K562 (cell line): ENCODE data around the gene ERGIC3. TPM values are rescaled to one million over a fixed set of nuclear protein-coding genes. Genes with fewer than 3 reads are reported as not detected.

ENCODE experiments used
- ATAC-seq: fragments of 200-7000 bp; cut with Tn5 transposase; 3 replicates; pipeline ENCODE4 v1.9.1; 2020; ENCODE audit warnings: moderate library complexity
- BruUV-seq: library from RNA; stranded (reverse); fragments of 400-500 nt; replicated peaks from 2 replicates; lab custom pipeline; 2021; lab: Mats Ljungman, UMichigan
- CTCF ChIA-PET: fragments of 300-600 bp; formaldehyde crosslinking; extraction: SDS; loops from one replicate; lab custom pipeline; 2021; ENCODE audit warnings: low intra/inter-chr PET ratio; lab: Yijun Ruan, JAX
- POLR2A ChIA-PET: fragments of 300-600, 350-650 bp; sonication (Branson Sonifier 250); formaldehyde crosslinking; extraction: SDS; loops from one replicate; lab custom pipeline; 2021; ENCODE audit warnings: antibody characterized with exemption, inconsistent platforms; lab: Yijun Ruan, JAX
- DNase-seq, 4 experiments: peaks; one replicate each; pipeline versions ENCODE4 v3.0.0 to v3.0.0-alpha.2; 2011 to 2018; ENCODE audit warnings: low spot score in 3 of 4, mixed read lengths in 3 of 4; ENCODE audit errors: extremely low read depth in 1 of 4
- FAIRE-seq: peaks from 2 replicates; lab custom pipeline; 2011; peaks lifted over from hg19 to GRCh38; lab: Jason Lieb, UNC
- H2AFZ ChIP-seq: 2 replicates; pipeline ENCODE4 v1.6.0; 2011; ENCODE audit warnings: low read depth, low read length, control low read depth, inconsistent platforms
- H3K27ac ChIP-seq: fragments of 200-600 bp; 3 replicates; pipeline ENCODE4 v1.8.0; 2011; ENCODE audit warnings: low read depth, mild to moderate bottlenecking, control low read depth, inconsistent platforms, low read length, moderate library complexity, mixed read lengths; ENCODE audit errors: extremely low read depth
- H3K27me3 ChIP-seq, 2 experiments: fragments of 300-600 bp in 1 of 2; 2 replicates in 1 of 2; 3 replicates in 1 of 2; pipeline versions ENCODE4 v1.6.0 to v1.8.0; 2011; ENCODE audit warnings: inconsistent platforms in 2 of 2, low read length in 2 of 2, mild to moderate bottlenecking in 1 of 2, mixed read lengths in 1 of 2, moderate library complexity in 1 of 2; ENCODE audit not compliant: control insufficient read depth in 2 of 2, insufficient read depth in 2 of 2
- H3K36me3 ChIP-seq: fragments of 300-600 bp; 3 replicates; pipeline ENCODE4 v1.8.0; 2011; ENCODE audit warnings: mild to moderate bottlenecking, low read length, inconsistent platforms; ENCODE audit not compliant: control insufficient read depth, insufficient read depth
- H3K4me1 ChIP-seq, 2 experiments: fragments of 200-600 bp in 1 of 2; replicated peaks in 1 of 2; 2 replicates in 1 of 2; 3 replicates in 1 of 2; pipeline versions ENCODE4 v1.5.1 to v1.8.0; 2011; ENCODE audit warnings: inconsistent platforms in 2 of 2, low read length in 2 of 2, mild to moderate bottlenecking in 1 of 2, mixed read lengths in 1 of 2, moderate library complexity in 1 of 2; ENCODE audit not compliant: control insufficient read depth in 2 of 2, insufficient read depth in 2 of 2
- H3K4me2 ChIP-seq: 2 replicates; pipeline ENCODE4 v1.6.1; 2011; ENCODE audit warnings: low read length, control low read depth, inconsistent platforms, mixed read lengths; ENCODE audit not compliant: insufficient read depth
- H3K4me3 ChIP-seq: fragments of 200-600 bp; sonication (generic), shearing (Covaris generic); 2 replicates; pipeline ENCODE4 v1.5.1; 2016; ENCODE audit warnings: control low read depth, inconsistent platforms
- H3K79me2 ChIP-seq: fragments of 200-600 bp; 3 replicates; pipeline ENCODE4 v1.8.0; 2011; ENCODE audit warnings: low read length, inconsistent platforms; ENCODE audit not compliant: control insufficient read depth, insufficient read depth
- H3K9ac ChIP-seq, 2 experiments: 2 replicates each; pipeline versions ENCODE4 v1.6.0 to v1.6.1; 2011; ENCODE audit warnings: low read depth in 2 of 2, low read length in 2 of 2, control low read depth in 1 of 2, inconsistent platforms in 1 of 2, mild to moderate bottlenecking in 1 of 2, mixed read lengths in 1 of 2; ENCODE audit not compliant: insufficient read depth in 1 of 2
- H3K9me1 ChIP-seq: one replicate; pipeline ENCODE4 v1.6.0; 2011; ENCODE audit warnings: inconsistent platforms, mild to moderate bottlenecking, low read length, moderate library complexity; ENCODE audit not compliant: control insufficient read depth, insufficient read depth
- H3K9me3 ChIP-seq: replicated peaks from 2 replicates; pipeline ENCODE4 v1.5.1; 2011; ENCODE audit warnings: low read depth, low read length, inconsistent platforms; ENCODE audit not compliant: control insufficient read depth, insufficient read depth
- H4K20me1 ChIP-seq: replicated peaks from 2 replicates; pipeline ENCODE4 v1.6.1; 2011; ENCODE audit warnings: low read length, inconsistent platforms, mixed read lengths; ENCODE audit not compliant: control insufficient read depth, insufficient read depth
- CEBPB ChIP-seq: fragments of 450-650 bp; IDR thresholded peaks from 2 replicates; pipeline ENCODE4 v1.6.1; 2016; ENCODE audit warnings: missing genetic modification characterization, missing compliant biosample characterization
- SMAD2 ChIP-seq: fragments of 150-350 bp; IDR thresholded peaks from 2 replicates; pipeline ENCODE4 v1.6.1; 2014; ENCODE audit warnings: low read depth, mild to moderate bottlenecking, low read length
- WGBS: fragments of 100-300 bp; shearing (Covaris generic); methylation state at CpG from one replicate; pipeline ENCODE4 v1.1.6; 2016; ENCODE audit warnings: low coverage, mixed read lengths; ENCODE audit not compliant: insufficient coverage; ENCODE audit errors: missing lambda C conversion rate; 5-methylcytosine and 5-hydroxymethylcytosine counted together
- in situ Hi-C: fragments of 300-500 bp; cut with MboI; formaldehyde crosslinking; loops from 4 replicates; pipeline ENCODE4 v1.15.0; 2018; ENCODE audit warnings: inconsistent platforms, mixed read lengths
- intact Hi-C: fragments of 100-400 bp; cut with micrococcal nuclease; formaldehyde crosslinking; loops from 2 replicates; pipeline ENCODE4 v1.14.2; 2022
- polyA plus RNA-seq, 8 experiments: library from polyadenylated mRNA; depleted of rRNA in 4 of 8; stranded (reverse) in 5 of 8; unstranded in 3 of 8; fragments of >200 nt; fragmentation: Nextera tagmentation in 2 of 8; fragmentation: Illumina TruSeq in 1 of 8; extraction: Ambion mirVana in 2 of 8; extraction: Trizol in 1 of 8; gene quantifications; 2 replicates each; pipeline versions ENCODE4 v1.2.1 to v1.2.3, GENCODE V29; 2011 to 2014; ENCODE audit warnings: inconsistent platforms in 1 of 8, missing spikeins in 1 of 8
- total RNA-seq, 7 experiments: library from RNA; depleted of rRNA in 6 of 7; stranded (reverse); fragments of >200 nt in 6 of 7; fragmentation: Illumina TruSeq in 2 of 7; extraction: Trizol in 2 of 7; gene quantifications; 2 replicates each; pipeline versions ENCODE4 v1.2.1 to v1.2.3, GENCODE V29; 2011 to 2021; ENCODE audit warnings: low replicate concordance in 1 of 7
- TF ChIP-seq, protein P1 (sequence below): fragments of 450-650 bp; IDR thresholded peaks from 2 replicates; pipeline ENCODE4 v1.7.1; 2018; ENCODE audit warnings: mild to moderate bottlenecking, low read depth; ENCODE audit not compliant: partially characterized antibody
- TF ChIP-seq, protein P2 (sequence below): sonication (generic); formaldehyde crosslinking; IDR thresholded peaks from 2 replicates; pipeline ENCODE4 v1.8.0; 2022; ENCODE audit warnings: missing genetic modification reagents, mild to moderate bottlenecking, borderline replicate concordance

The ERGIC3 gene
- total and polyA plus RNA-seq, 9 of the 15 experiments (the other 6 are each of a cell fraction or from before 2014, with no cell fraction given): 121 to 278 (median 184) TPM

DNA sequence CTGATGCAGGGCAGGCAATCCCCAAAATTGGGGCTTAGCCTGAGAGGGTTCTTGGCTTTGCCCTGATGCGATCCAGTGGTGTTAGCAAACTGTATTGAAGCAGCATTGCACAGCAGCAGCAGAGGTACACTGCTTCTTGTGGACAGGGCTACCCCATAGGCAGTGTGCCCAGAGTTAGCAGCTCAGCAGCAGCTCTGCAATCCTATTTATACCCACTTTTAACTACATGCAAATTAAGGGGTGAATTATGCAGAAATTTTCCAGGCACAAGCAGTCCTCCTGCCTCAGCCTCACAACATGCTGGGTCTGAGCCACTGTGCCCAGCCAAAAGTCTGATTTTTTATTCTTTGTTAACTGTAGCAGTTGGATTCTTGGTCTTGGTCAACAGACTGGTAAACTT, 16.2 kb upstream of the ERGIC3 start (continued):
- TF ChIP-seq, protein P1, sequence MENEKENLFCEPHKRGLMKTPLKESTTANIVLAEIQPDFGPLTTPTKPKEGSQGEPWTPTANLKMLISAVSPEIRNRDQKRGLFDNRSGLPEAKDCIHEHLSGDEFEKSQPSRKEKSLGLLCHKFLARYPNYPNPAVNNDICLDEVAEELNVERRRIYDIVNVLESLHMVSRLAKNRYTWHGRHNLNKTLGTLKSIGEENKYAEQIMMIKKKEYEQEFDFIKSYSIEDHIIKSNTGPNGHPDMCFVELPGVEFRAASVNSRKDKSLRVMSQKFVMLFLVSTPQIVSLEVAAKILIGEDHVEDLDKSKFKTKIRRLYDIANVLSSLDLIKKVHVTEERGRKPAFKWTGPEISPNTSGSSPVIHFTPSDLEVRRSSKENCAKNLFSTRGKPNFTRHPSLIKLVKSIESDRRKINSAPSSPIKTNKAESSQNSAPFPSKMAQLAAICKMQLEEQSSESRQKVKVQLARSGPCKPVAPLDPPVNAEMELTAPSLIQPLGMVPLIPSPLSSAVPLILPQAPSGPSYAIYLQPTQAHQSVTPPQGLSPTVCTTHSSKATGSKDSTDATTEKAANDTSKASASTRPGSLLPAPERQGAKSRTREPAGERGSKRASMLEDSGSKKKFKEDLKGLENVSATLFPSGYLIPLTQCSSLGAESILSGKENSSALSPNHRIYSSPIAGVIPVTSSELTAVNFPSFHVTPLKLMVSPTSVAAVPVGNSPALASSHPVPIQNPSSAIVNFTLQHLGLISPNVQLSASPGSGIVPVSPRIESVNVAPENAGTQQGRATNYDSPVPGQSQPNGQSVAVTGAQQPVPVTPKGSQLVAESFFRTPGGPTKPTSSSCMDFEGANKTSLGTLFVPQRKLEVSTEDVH: no peak
- TF ChIP-seq SMAD2: no peak

DNA sequence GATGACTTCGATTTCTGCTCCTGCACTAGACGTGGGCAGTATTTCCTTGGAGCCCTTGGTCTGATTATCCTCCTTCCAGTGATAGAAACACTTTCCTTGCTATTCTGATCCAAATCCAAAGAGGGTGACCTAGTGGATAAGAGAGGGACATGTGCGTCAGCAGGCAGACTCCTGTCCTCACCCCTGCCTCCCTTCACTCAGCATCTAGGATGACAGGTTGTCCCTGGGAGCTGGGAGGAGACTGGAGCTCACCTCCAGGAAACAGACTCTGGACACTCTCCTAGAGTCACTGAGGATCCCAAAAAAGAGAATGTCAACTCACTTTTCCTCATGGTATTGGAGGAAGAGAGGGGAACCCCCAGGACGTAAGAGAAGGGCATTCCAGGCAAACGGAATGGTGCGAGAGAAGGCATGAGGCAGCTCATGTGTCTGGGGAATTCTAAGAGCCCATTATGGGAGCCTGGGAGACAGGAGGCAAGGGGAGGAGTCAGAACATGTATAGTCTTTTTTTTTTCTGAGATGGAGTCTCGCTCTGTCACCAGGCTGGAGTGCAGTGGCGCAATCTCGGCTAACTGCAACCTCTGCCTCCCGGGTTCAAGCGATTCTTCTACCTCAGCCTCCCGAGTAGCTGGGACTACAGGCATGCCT, 14.6 kb upstream of the ERGIC3 start:
- peaks cover 0 to 4% of the 10 kb centered on the region in 2 experiments; a peak in 1 of 5 replicates for H3K4me1 ChIP-seq
- no peak overlapping the region for H3K4me3 ChIP-seq
- H3K9me1 ChIP-seq: no peaks in the 10 kb centered on the region
- ChIA-PET CTCF (no interaction called here), POLR2A (interaction anchor here (0.5 to 1.5 kb wide), 3 partner anchors 15 to 55 kb away, joined by 3 to 4 read pairs (median 3); partner anchors contain the start of gene ERGIC3)
- H3K79me2 ChIP-seq: no peaks in the 10 kb centered on the region
- BruUV-seq: no TSS peak
- H3K4me2 ChIP-seq: no peak overlapping the region
- 0 out of 2 replicates have a peak, but pooled peaks have one; percentile 35 for TF ChIP-seq CEBPB (tag)
- TF ChIP-seq, protein P2, sequence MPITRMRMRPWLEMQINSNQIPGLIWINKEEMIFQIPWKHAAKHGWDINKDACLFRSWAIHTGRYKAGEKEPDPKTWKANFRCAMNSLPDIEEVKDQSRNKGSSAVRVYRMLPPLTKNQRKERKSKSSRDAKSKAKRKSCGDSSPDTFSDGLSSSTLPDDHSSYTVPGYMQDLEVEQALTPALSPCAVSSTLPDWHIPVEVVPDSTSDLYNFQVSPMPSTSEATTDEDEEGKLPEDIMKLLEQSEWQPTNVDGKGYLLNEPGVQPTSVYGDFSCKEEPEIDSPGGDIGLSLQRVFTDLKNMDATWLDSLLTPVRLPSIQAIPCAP (CRISPR knock-in tag): no peak
- H3K27ac ChIP-seq: no peak overlapping the region
- FAIRE-seq (peak; percentile 67), DNase-seq (no peak), ATAC-seq (no peak)
- H4K20me1 ChIP-seq: no peaks in the 10 kb centered on the region
- intact Hi-C loops: no loop called here
- in situ Hi-C loops: no loop called here
- WGBS: 43% methylated on average over 12 of the region's 12 CpGs
- H3K36me3 ChIP-seq: no peaks in the 10 kb centered on the region
- H3K9me3 ChIP-seq: no peaks in the 10 kb centered on the region
- H2AFZ ChIP-seq: no peak overlapping the region
- H3K27me3 ChIP-seq: no peaks in the 10 kb centered on the region
- no peak overlapping the region for H3K9ac ChIP-seq
